HEK293 (cell line): ENCODE measurements around the gene ZNF335.

Source experiments
- CTCF ChIA-PET: fragments of 350-600 bp; formaldehyde crosslinking; extraction: SDS; loops from one replicate; lab custom pipeline; 2021; ENCODE audit warnings: antibody characterized with exemption; lab: Yijun Ruan, JAX
- POLR2A ChIA-PET: fragments of 300-600 bp; formaldehyde crosslinking; extraction: SDS; loops from one replicate; lab custom pipeline; 2020; ENCODE audit warnings: antibody characterized with exemption, inconsistent platforms; lab: Yijun Ruan, JAX
- H3K27ac ChIP-seq: fragments of 200-500 bp; sonication (Bioruptor generic); 2 replicates; pipeline ENCODE4 v1.5.1; 2014; ENCODE audit warnings: low read depth, low read length, control low read depth, inconsistent platforms; ENCODE audit errors: extremely low read depth
- H3K36me3 ChIP-seq, 2 experiments: fragments of 200-500 bp in 1 of 2; sonication (Bioruptor generic) in 1 of 2; 1 replicate in 1 of 2; 2 replicates in 1 of 2; pipeline ENCODE4 v1.5.1; 2014 to 2017; ENCODE audit warnings: inconsistent platforms in 2 of 2, low read length in 2 of 2; ENCODE audit not compliant: control insufficient read depth in 2 of 2, insufficient read depth in 1 of 2
- H3K4me1 ChIP-seq: fragments of 200-500 bp; sonication (Bioruptor generic); 2 replicates; pipeline ENCODE4 v1.5.1; 2014; ENCODE audit warnings: mild to moderate bottlenecking, low read length, inconsistent platforms; ENCODE audit not compliant: control insufficient read depth, insufficient read depth
- H3K4me3 ChIP-seq: 2 replicates; pipeline ENCODE4 v1.5.1; 2011; ENCODE audit warnings: low read depth, mild to moderate bottlenecking, control low read depth, low read length, moderate library complexity
- H3K9me3 ChIP-seq: fragments of 200-500 bp; sonication (Bioruptor generic); 2 replicates; pipeline ENCODE4 v1.5.1; 2014; ENCODE audit warnings: low read depth, low read length, inconsistent platforms; ENCODE audit not compliant: control insufficient read depth, insufficient read depth
- GFI1B ChIP-seq: fragments of 450-650 bp; formaldehyde crosslinking; IDR thresholded peaks from 2 replicates; pipeline ENCODE4 v1.5.1; 2016; ENCODE audit warnings: missing biosample characterization, missing genetic modification characterization
- KLF1 ChIP-seq: fragments of 450-650 bp; formaldehyde crosslinking; IDR thresholded peaks from 2 replicates; pipeline ENCODE4 v1.5.1; 2016; ENCODE audit warnings: missing biosample characterization, missing genetic modification characterization
- KLF16 ChIP-seq: fragments of 450-650 bp; formaldehyde crosslinking; IDR thresholded peaks from 2 replicates; pipeline ENCODE4 v1.5.1; 2017; ENCODE audit warnings: missing biosample characterization, missing genetic modification characterization
- KLF7 ChIP-seq: fragments of 450-650 bp; formaldehyde crosslinking; IDR thresholded peaks from 2 replicates; pipeline ENCODE4 v1.5.1; 2016; ENCODE audit warnings: missing biosample characterization, missing genetic modification characterization, borderline replicate concordance
- ZBTB48 ChIP-seq: fragments of 450-650 bp; formaldehyde crosslinking; IDR thresholded peaks from 2 replicates; pipeline ENCODE4 v1.5.1; 2016; ENCODE audit warnings: missing biosample characterization, missing genetic modification characterization
- ZIC2 ChIP-seq: fragments of 450-650 bp; formaldehyde crosslinking; IDR thresholded peaks from 2 replicates; pipeline ENCODE4 v1.5.1; 2016; ENCODE audit warnings: missing biosample characterization, missing genetic modification characterization
- ZNF24 ChIP-seq: fragments of 450-650 bp; formaldehyde crosslinking; IDR thresholded peaks from 2 replicates; pipeline ENCODE4 v1.5.1; 2016; ENCODE audit warnings: missing biosample characterization, missing genetic modification characterization
- ZNF48 ChIP-seq: fragments of 450-650 bp; formaldehyde crosslinking; IDR thresholded peaks from 2 replicates; pipeline ENCODE4 v1.5.1; 2016; ENCODE audit warnings: missing biosample characterization, missing genetic modification characterization
- ZNF514 ChIP-seq: fragments of 450-650 bp; formaldehyde crosslinking; IDR thresholded peaks from 2 replicates; pipeline ENCODE4 v1.5.1; 2016; ENCODE audit warnings: missing biosample characterization, missing genetic modification characterization
- ZNF529 ChIP-seq: fragments of 450-650 bp; formaldehyde crosslinking; IDR thresholded peaks from 2 replicates; pipeline ENCODE4 v1.5.1; 2017; ENCODE audit warnings: missing genetic modification characterization, missing biosample characterization; ENCODE audit not compliant: insufficient replicate concordance
- ZNF571 ChIP-seq: fragments of 450-650 bp; formaldehyde crosslinking; IDR thresholded peaks from 2 replicates; pipeline ENCODE4 v1.5.0; 2017; ENCODE audit warnings: missing biosample characterization, missing genetic modification characterization
- ZNF701 ChIP-seq: fragments of 450-650 bp; formaldehyde crosslinking; IDR thresholded peaks from 2 replicates; pipeline ENCODE4 v1.5.1; 2016; ENCODE audit warnings: missing biosample characterization, missing genetic modification characterization
- TF ChIP-seq, protein P1 (sequence below): fragments of 450-650 bp; formaldehyde crosslinking; IDR thresholded peaks from 2 replicates; pipeline ENCODE4 v1.5.1; 2016; ENCODE audit warnings: missing biosample characterization, missing genetic modification characterization
- TF ChIP-seq, protein P2 (sequence below): fragments of 450-650 bp; formaldehyde crosslinking; IDR thresholded peaks from 2 replicates; pipeline ENCODE4 v1.5.1; 2016; ENCODE audit warnings: missing biosample characterization, missing genetic modification characterization, low read depth
- TF ChIP-seq, protein P3 (sequence below): fragments of 450-650 bp; formaldehyde crosslinking; IDR thresholded peaks from 2 replicates; pipeline ENCODE4 v1.5.1; 2016; ENCODE audit warnings: missing biosample characterization, missing genetic modification characterization, low read depth

ZNF335 gene

DNA sequence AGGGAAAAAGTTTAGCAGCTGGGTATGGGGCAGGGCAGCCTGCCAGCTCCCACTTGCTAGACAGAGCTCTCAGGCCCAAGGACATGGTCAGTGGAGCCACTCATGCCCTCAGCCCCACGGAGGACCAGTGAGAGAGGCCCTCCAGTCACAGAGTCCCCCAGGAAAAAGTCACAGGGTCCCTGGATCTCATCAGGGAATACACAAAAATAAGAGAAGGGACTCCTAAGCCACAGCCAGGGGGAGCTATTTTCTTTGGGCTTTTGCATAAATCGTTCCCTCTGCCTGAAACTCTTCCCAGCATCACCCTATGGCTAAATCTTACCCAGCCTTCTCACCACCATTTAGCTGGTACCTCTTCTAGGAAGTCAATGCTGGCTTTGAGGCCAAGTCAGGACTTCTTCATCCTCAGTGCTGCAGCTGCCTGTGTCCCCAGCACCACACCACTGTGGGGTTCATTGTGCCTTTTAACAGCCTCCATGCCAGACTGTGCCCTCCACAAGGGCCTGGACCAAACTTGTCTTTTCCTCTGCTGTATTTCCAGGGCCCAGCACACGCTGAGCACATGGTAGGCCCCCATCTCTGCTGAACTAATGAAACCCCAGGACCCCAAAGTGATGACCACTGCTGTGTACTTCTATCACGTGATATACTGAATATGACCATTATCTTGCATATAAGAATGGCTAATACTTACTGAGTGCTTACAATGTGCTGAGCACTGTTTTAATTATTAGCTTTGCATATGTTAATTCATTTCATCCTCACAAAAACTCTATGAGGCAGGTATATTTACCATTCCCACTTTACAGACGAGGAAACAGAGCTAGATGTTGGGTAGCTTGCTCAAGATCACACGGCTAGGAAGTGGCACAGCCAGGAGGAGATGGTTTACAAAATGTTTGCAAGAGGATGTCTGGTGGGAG is 2.0 kb downstream of the ZNF335 start (continued):
- TF ChIP-seq, protein P1, sequence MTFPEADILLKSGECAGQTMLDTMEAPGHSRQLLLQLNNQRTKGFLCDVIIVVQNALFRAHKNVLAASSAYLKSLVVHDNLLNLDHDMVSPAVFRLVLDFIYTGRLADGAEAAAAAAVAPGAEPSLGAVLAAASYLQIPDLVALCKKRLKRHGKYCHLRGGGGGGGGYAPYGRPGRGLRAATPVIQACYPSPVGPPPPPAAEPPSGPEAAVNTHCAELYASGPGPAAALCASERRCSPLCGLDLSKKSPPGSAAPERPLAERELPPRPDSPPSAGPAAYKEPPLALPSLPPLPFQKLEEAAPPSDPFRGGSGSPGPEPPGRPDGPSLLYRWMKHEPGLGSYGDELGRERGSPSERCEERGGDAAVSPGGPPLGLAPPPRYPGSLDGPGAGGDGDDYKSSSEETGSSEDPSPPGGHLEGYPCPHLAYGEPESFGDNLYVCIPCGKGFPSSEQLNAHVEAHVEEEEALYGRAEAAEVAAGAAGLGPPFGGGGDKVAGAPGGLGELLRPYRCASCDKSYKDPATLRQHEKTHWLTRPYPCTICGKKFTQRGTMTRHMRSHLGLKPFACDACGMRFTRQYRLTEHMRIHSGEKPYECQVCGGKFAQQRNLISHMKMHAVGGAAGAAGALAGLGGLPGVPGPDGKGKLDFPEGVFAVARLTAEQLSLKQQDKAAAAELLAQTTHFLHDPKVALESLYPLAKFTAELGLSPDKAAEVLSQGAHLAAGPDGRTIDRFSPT (tag by site-specific recombination), result peak; percentile 17; the same call in 1 of the 2 replicates
- TF ChIP-seq ZNF701 (tag by site-specific recombination), result no peak
- 0 out of 2 replicates have a peak, but pooled peaks have one; percentile 17 for TF ChIP-seq ZBTB48 (tag by site-specific recombination)
- no peak; the same call in 1 of the 2 replicates for TF ChIP-seq KLF16 (tag by site-specific recombination)

DNA sequence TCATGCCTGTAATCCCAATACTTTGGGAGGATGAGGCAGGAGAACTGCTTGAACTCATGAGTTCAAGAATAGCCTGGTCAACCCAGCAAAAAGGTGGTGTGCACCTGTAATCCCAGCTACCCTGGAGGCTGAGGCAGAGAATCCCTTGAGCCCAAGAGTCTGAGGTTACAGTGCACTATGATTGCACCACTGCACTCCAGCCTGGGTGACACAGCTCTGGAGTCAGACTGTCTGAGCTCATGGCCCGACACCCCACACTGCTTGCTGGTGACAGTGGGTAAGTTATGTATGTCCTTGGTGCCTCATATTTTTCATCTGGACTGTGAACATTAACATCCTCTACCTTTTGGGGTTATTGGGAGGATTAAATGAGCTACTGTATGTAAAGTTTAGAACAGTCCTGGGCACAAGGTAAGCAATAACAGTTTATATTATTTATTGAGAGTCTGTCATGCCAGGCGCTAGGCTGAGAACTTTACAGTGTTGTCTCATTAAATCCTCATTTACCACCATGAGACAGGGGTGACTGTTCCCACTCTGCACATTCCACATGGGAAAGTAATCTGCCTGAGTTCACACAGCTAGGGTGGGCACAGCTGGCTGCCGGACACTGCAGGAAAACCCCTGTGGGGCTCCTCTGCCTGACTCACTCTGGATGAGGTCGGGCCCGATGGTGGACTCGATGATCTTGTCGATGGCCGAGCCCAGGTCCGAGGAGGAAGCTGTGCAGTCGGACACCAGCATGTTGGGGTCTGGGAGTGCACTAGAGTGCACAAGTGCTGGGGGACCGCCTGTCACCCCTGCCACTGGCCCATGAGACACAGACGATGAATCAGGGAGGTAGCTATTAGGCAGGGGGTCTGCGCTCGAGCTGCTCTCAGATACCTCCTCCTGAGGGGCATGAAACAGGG is 2.9 kb downstream of the ZNF335 start:
- ChIA-PET CTCF (interaction anchor here (0.8 to 3.5 kb wide), 24 partner anchors 9 to 380 kb away, joined by 3 to 26 read pairs (median 6); partner anchors contain the start of genes ACOT8, PCIF1 and ZSWIM3), POLR2A (interaction anchor here (1.0 to 1.2 kb wide), 4 partner anchors 8 to 36 kb away, joined by 5 to 6 read pairs (median 5); no protein-coding TSS in a partner anchor)
- Histone ChIP-seq H3K36me3 (peaks cover 0 to 64% of the 10 kb centered on the region in 2 experiments; a peak in 2 of 3 replicates), H3K27ac (no peak overlapping the region), H3K4me3 (no peak overlapping the region), H3K4me1 (no peaks in the 10 kb centered on the region), H3K9me3 (no peaks in the 10 kb centered on the region)
- TF ChIP-seq ZIC2 (tag by site-specific recombination) (peak; percentile 74), KLF1 (tag by site-specific recombination) (no peak), ZNF24 (tag by site-specific recombination) (no peak), KLF7 (tag by site-specific recombination) (no peak)

DNA sequence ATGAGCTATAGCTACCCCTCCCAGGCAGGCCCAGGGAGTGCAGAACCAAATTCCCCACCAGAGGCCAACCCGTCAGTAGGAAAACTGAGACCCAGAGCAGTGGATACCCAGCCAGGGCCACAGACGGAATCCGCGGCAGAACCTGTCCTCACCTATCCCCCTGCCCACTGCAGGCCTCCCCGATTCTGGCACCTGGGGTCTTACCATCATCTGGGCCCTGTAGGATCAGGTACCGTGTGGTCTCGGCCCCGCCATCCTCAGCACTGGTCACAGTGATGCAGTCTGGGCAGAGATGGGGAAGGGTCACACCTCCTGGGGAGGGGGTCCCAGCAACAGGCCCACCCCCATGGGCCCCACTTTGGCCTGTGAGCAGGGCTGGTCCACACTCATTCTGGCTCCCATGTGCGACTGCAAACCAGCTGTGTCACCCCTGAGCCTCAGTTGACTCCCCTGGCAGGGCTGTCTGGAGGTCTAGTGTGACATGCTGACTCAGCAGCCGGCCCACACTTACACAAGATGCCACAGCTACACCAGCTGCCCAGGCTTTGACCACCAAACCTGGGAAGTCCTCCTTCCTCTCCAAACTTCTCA is 3.8 kb downstream of the ZNF335 start:
- H3K36me3 ChIP-seq, result peaks cover 0 to 72% of the 10 kb centered on the region in 2 experiments; a peak in 2 of 3 replicates
- no peak overlapping the region for H3K4me3 ChIP-seq
- no peak overlapping the region for H3K27ac ChIP-seq
- POLR2A ChIA-PET, result interaction anchor here (0.6 kb wide), 1 partner anchor 102 kb away, joined by 6 read pairs; no protein-coding TSS in a partner anchor
- no peaks in the 10 kb centered on the region for H3K9me3 ChIP-seq
- no peak for TF ChIP-seq ZNF514 (tag by site-specific recombination)
- TF ChIP-seq, protein P2, sequence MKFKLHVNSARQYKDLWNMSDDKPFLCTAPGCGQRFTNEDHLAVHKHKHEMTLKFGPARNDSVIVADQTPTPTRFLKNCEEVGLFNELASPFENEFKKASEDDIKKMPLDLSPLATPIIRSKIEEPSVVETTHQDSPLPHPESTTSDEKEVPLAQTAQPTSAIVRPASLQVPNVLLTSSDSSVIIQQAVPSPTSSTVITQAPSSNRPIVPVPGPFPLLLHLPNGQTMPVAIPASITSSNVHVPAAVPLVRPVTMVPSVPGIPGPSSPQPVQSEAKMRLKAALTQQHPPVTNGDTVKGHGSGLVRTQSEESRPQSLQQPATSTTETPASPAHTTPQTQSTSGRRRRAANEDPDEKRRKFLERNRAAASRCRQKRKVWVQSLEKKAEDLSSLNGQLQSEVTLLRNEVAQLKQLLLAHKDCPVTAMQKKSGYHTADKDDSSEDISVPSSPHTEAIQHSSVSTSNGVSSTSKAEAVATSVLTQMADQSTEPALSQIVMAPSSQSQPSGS (tag by site-specific recombination), result no peak
- TF ChIP-seq, protein P3, sequence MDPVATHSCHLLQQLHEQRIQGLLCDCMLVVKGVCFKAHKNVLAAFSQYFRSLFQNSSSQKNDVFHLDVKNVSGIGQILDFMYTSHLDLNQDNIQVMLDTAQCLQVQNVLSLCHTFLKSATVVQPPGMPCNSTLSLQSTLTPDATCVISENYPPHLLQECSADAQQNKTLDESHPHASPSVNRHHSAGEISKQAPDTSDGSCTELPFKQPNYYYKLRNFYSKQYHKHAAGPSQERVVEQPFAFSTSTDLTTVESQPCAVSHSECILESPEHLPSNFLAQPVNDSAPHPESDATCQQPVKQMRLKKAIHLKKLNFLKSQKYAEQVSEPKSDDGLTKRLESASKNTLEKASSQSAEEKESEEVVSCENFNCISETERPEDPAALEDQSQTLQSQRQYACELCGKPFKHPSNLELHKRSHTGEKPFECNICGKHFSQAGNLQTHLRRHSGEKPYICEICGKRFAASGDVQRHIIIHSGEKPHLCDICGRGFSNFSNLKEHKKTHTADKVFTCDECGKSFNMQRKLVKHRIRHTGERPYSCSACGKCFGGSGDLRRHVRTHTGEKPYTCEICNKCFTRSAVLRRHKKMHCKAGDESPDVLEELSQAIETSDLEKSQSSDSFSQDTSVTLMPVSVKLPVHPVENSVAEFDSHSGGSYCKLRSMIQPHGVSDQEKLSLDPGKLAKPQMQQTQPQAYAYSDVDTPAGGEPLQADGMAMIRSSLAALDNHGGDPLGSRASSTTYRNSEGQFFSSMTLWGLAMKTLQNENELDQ (tag by site-specific recombination), result no peak
- no peak for TF ChIP-seq ZNF571
- TF ChIP-seq GFI1B (tag by site-specific recombination), result no peak
- TF ChIP-seq ZNF529 (tag by site-specific recombination), result no peak
- no peak for TF ChIP-seq ZNF48
- TF ChIP-seq, all 188 proteins: peak for 0
- H3K4me1 ChIP-seq, result no peaks in the 10 kb centered on the region
- CTCF ChIA-PET, result interaction anchor here (1.1 to 3.5 kb wide), 9 partner anchors 8 to 172 kb away, joined by 3 to 26 read pairs (median 14); partner anchors contain the start of gene PCIF1
